ENCODE data around the gene ZNF827. TPM values are rescaled to one million over a fixed set of nuclear protein-coding genes. Genes with fewer than 3 reads are reported as not detected.

The ZNF827 gene
- total RNA-seq, 1 experiment from 2014 or later, result 19.1 TPM

- Histone ChIP-seq H3K27me3 (ENCODE audit: insufficient read depth, low read length) (no peaks in the 10 kb centered on the region), H4K20me1 (ENCODE audit: insufficient read depth) (no peaks in the 10 kb centered on the region), H3K9me2 (ENCODE audit: insufficient read depth) (no peaks in the 10 kb centered on the region), H3K9me3 (ENCODE audit: control insufficient read depth in 1 of 2, insufficient read depth in 1 of 2, low read depth in 1 of 2, low read length in 2 of 2) (no peaks in the 10 kb centered on the region), H3K27ac (ENCODE audit: low read depth, low read length) (no peak overlapping the region), H2AFZ (ENCODE audit: low read depth, low read length, poor library complexity, severe bottlenecking) (no peak overlapping the region), H3K36me3 (ENCODE audit: control insufficient read depth in 1 of 2, insufficient read depth in 2 of 2, low read length in 2 of 2) (no peaks in the 10 kb centered on the region; a peak in 1 of 4 replicates), H3K4me2 (ENCODE audit: low read length) (no peak overlapping the region), H3K4me3 (replicated peaks in 1 of 2; ENCODE audit: low read depth in 1 of 2, low read length in 2 of 2) (no peak overlapping the region), H3K9ac (ENCODE audit: low read length) (no peak overlapping the region), H3K4me1 (ENCODE audit: control insufficient read depth in 1 of 2, insufficient read depth in 2 of 2, low read length in 2 of 2) (0 out of 4 replicates have a peak, but pooled peaks cover 0 to 2% of the 10 kb centered on the region in 2 experiments), H3K79me2 (ENCODE audit: insufficient read depth, low read length) (no peaks in the 10 kb centered on the region; the same call in 1 of the 2 replicates)
- DNase-seq (ENCODE audit: low read depth, low spot score), result no peak
- no peak for TF ChIP-seq FOSL1 (IDR thresholded peaks at IDR 0.05; ENCODE audit: low read depth)
- TF ChIP-seq JUND (IDR thresholded peaks at IDR 0.05), result no peak
- TF ChIP-seq RAD21 (IDR thresholded peaks at IDR 0.05; ENCODE audit: low read depth), result no peak
- TF ChIP-seq EGR1 (IDR thresholded peaks at IDR 0.05; ENCODE audit: low read depth), result no peak
- no peak for TF ChIP-seq CEBPB (IDR thresholded peaks at IDR 0.05; ENCODE audit: low read depth)
- TF ChIP-seq SRF (IDR thresholded peaks at IDR 0.05; ENCODE audit: low read depth), result no peak
- no peak for TF ChIP-seq SIN3A (IDR thresholded peaks at IDR 0.05; ENCODE audit: low read depth)
- no peak for TF ChIP-seq ATF3 (IDR thresholded peaks at IDR 0.05)
- no peak for TF ChIP-seq REST (IDR thresholded peaks at IDR 0.05; ENCODE audit: low read depth)
- no peak for TF ChIP-seq CBX3 (IDR thresholded peaks at IDR 0.05; ENCODE audit: low read depth)
- no peak for TF ChIP-seq POLR2A (IDR thresholded peaks at IDR 0.05; ENCODE audit: borderline replicate concordance, extremely low read depth, insufficient read depth, insufficient read length)
- ChIA-PET CTCF (interaction anchor here (1.7 kb wide), 1 partner anchor 12 kb away, joined by 6 read pairs; no protein-coding TSS in a partner anchor), RAD21 (ENCODE audit: low non-redundant PET in 1 of 2, low total read pairs in 2 of 2, uncharacterized antibody in 2 of 2, unreplicated experiment in 2 of 2) (no interaction called here), POLR2A (no interaction called here)
- intact Hi-C loops (cut with micrococcal nuclease), result no loop called here
- no TSS peak for BruUV-seq (replicated peaks)
- no peak for ATAC-seq
Observed at GRCh38 chr4:145876531-145877180, 62.0 kb downstream of the ZNF827 start.

Data from HCT116 (cell line).